Measurements from ENCODE around the gene DPPA2.

DPPA2 gene

DNA sequence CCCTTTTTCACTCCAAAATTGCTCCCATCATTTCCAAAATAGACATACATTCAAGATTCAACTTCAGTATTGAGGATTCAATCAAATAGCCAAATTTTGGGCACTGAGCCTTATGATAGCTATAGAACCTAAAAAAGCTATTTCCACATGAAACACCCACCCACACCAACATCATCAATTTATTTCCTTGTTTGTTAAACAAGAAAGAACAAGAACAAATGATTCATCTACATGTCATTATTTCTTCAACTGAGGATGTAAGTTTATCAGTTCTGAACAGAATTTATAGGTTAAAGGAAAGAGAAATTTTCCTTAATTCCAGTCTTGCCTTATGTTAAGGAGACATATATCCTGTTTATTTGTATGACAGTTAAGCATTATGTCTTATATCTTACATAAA, 32.2 kb downstream of the DPPA2 start:
- Histone ChIP-seq H2BK15ac (ENCODE audit: low read depth, poor library complexity, severe bottlenecking) (no peak overlapping the region), H3K9ac (ENCODE audit: low read length) (no peak overlapping the region), H3K23ac (ENCODE audit: low read length in 2 of 2) (no peak overlapping the region), H2BK120ac (ENCODE audit: low read depth, low read length) (no peak overlapping the region), H3K4me1 (ENCODE audit: control insufficient read depth, insufficient read depth, low read depth, low read length) (no peaks in the 10 kb centered on the region), H2AK5ac (ENCODE audit: low read length, severe bottlenecking) (no peak overlapping the region), H3K4me3 (ENCODE audit: insufficient read depth in 1 of 2, low read depth in 1 of 2, low read length in 2 of 2) (no peak overlapping the region), H3K79me1 (replicated peaks; ENCODE audit: low read length, poor library complexity, severe bottlenecking) (no peaks in the 10 kb centered on the region), H2BK12ac (ENCODE audit: low read length in 2 of 2) (no peak overlapping the region), H2BK5ac (ENCODE audit: low read depth, low read length, poor library complexity, severe bottlenecking) (no peak overlapping the region), H4K8ac (ENCODE audit: low read length) (no peak overlapping the region), H3K4me2 (ENCODE audit: low read length, poor library complexity, severe bottlenecking) (no peak overlapping the region), H3K18ac (ENCODE audit: low read depth in 1 of 2, low read length in 2 of 2) (no peak overlapping the region), H4K91ac (ENCODE audit: low read length) (no peak overlapping the region), H2AFZ (ENCODE audit: low read depth, low read length) (no peak overlapping the region), H3K9me3 (ENCODE audit: control insufficient read depth, low read length) (no peaks in the 10 kb centered on the region), H3K14ac (ENCODE audit: low read length in 2 of 2) (no peak overlapping the region), H3K4ac (ENCODE audit: low read depth in 1 of 2, low read length in 2 of 2) (no peak overlapping the region), H3K36me3 (ENCODE audit: control insufficient read depth in 1 of 2, insufficient read depth in 2 of 2, low read depth in 1 of 2, low read length in 2 of 2) (no peaks in the 10 kb centered on the region), H3K27ac (ENCODE audit: low read length, poor library complexity, severe bottlenecking) (no peak overlapping the region), H3K27me3 (ENCODE audit: control insufficient read depth in 1 of 2, insufficient read depth in 1 of 2, low read length in 2 of 2) (no peaks in the 10 kb centered on the region)
- no peak for DNase-seq

DNA sequence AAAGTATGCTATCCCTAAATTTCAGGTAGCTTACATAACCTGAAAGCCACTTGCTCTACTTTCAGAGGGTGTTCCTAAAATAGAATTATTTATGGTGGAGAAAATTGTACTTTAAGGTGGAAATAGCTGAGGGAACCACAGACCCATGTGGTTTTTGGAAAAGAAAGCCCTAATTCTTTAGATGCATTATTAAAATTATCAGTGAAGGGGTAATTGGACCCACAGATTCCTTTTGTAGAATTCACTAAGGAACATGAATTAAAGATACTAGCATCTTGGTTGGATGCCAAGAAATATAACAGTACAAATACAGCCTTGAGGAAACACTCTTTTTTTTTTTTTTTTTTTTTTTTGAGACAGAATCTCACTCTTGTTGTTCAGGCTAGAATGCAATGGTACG, 37.8 kb downstream of the DPPA2 start:
- no peak overlapping the region for H3K4me2 ChIP-seq (ENCODE audit: low read length, poor library complexity, severe bottlenecking)
- no peak overlapping the region for H2BK12ac ChIP-seq (ENCODE audit: low read length in 2 of 2)
- no peaks in the 10 kb centered on the region for H3K9me3 ChIP-seq (ENCODE audit: control insufficient read depth, low read length)
- no peaks in the 10 kb centered on the region for H3K36me3 ChIP-seq (ENCODE audit: control insufficient read depth in 1 of 2, insufficient read depth in 2 of 2, low read depth in 1 of 2, low read length in 2 of 2)
- no peak overlapping the region for H2BK5ac ChIP-seq (ENCODE audit: low read depth, low read length, poor library complexity, severe bottlenecking)
- no peak overlapping the region for H2AK5ac ChIP-seq (ENCODE audit: low read length, severe bottlenecking)
- 90% methylated on average over 1 of the region's 1 CpG for WGBS
- H3K4me1 ChIP-seq (ENCODE audit: control insufficient read depth, insufficient read depth, low read depth, low read length) = no peaks in the 10 kb centered on the region
- no peaks in the 10 kb centered on the region for H3K27me3 ChIP-seq (ENCODE audit: control insufficient read depth in 1 of 2, insufficient read depth in 1 of 2, low read length in 2 of 2)
- no peak overlapping the region for H3K4ac ChIP-seq (ENCODE audit: low read depth in 1 of 2, low read length in 2 of 2)
- H3K18ac ChIP-seq (ENCODE audit: low read depth in 1 of 2, low read length in 2 of 2) = no peak overlapping the region
- no peak overlapping the region for H2BK15ac ChIP-seq (ENCODE audit: low read depth, poor library complexity, severe bottlenecking)
- H3K9ac ChIP-seq (ENCODE audit: low read length) = no peak overlapping the region
- H3K23ac ChIP-seq (ENCODE audit: low read length in 2 of 2) = no peak overlapping the region
- H4K8ac ChIP-seq (ENCODE audit: low read length) = no peak overlapping the region
- no peak overlapping the region for H3K27ac ChIP-seq (ENCODE audit: low read length, poor library complexity, severe bottlenecking)
- no peaks in the 10 kb centered on the region for H3K79me1 ChIP-seq (replicated peaks; ENCODE audit: low read length, poor library complexity, severe bottlenecking)
- no peak overlapping the region for H3K14ac ChIP-seq (ENCODE audit: low read length in 2 of 2)
- H4K91ac ChIP-seq (ENCODE audit: low read length) = no peak overlapping the region
- no peak overlapping the region for H2AFZ ChIP-seq (ENCODE audit: low read depth, low read length)
- DNase-seq = no peak
- no peak overlapping the region for H3K4me3 ChIP-seq (ENCODE audit: insufficient read depth in 1 of 2, low read depth in 1 of 2, low read length in 2 of 2)
- no peak overlapping the region for H2BK120ac ChIP-seq (ENCODE audit: low read depth, low read length)

DNA sequence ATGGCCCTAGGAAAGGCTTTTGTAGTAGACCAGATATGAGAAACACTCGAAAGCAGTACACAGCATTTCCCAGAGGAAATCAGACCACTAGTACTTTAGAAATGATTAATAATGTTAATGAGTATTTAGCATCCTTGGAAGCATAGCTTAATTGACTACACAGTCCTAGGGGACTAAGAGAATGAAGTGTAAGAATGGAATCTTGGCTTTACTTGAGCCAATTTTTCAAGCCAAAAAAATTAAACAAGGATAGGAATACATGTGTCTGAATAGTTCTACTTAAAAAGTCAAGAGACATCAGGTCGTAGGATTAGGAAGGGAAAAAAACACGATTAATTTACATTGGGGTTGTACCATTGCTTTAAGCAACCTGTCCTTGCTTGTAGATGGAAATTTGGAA, 38.2 kb downstream of the DPPA2 start:
- H3K4me3 ChIP-seq (ENCODE audit: insufficient read depth in 1 of 2, low read depth in 1 of 2, low read length in 2 of 2) = no peak overlapping the region
- no peak overlapping the region for H2BK5ac ChIP-seq (ENCODE audit: low read depth, low read length, poor library complexity, severe bottlenecking)
- H4K8ac ChIP-seq (ENCODE audit: low read length) = no peak overlapping the region
- no peaks in the 10 kb centered on the region for H3K79me1 ChIP-seq (replicated peaks; ENCODE audit: low read length, poor library complexity, severe bottlenecking)
- no peaks in the 10 kb centered on the region for H3K36me3 ChIP-seq (ENCODE audit: control insufficient read depth in 1 of 2, insufficient read depth in 2 of 2, low read depth in 1 of 2, low read length in 2 of 2)
- H3K27me3 ChIP-seq (ENCODE audit: control insufficient read depth in 1 of 2, insufficient read depth in 1 of 2, low read length in 2 of 2) = no peaks in the 10 kb centered on the region
- no peak overlapping the region for H4K91ac ChIP-seq (ENCODE audit: low read length)
- no peaks in the 10 kb centered on the region for H3K9me3 ChIP-seq (ENCODE audit: control insufficient read depth, low read length)
- H3K4me2 ChIP-seq (ENCODE audit: low read length, poor library complexity, severe bottlenecking) = no peak overlapping the region
- H2BK15ac ChIP-seq (ENCODE audit: low read depth, poor library complexity, severe bottlenecking) = no peak overlapping the region
- H3K4me1 ChIP-seq (ENCODE audit: control insufficient read depth, insufficient read depth, low read depth, low read length) = no peaks in the 10 kb centered on the region
- no peak overlapping the region for H3K14ac ChIP-seq (ENCODE audit: low read length in 2 of 2)
- H3K4ac ChIP-seq (ENCODE audit: low read depth in 1 of 2, low read length in 2 of 2) = no peak overlapping the region
- H2AK5ac ChIP-seq (ENCODE audit: low read length, severe bottlenecking) = no peak overlapping the region
- no peak overlapping the region for H2BK120ac ChIP-seq (ENCODE audit: low read depth, low read length)
- no peak overlapping the region for H3K18ac ChIP-seq (ENCODE audit: low read depth in 1 of 2, low read length in 2 of 2)
- no peak overlapping the region for H2AFZ ChIP-seq (ENCODE audit: low read depth, low read length)
- no peak for DNase-seq
- no peak overlapping the region for H3K23ac ChIP-seq (ENCODE audit: low read length in 2 of 2)
- WGBS = 81% methylated on average over 2 of the region's 3 CpGs
- H3K27ac ChIP-seq (ENCODE audit: low read length, poor library complexity, severe bottlenecking) = no peak overlapping the region
- no peak overlapping the region for H3K9ac ChIP-seq (ENCODE audit: low read length)
- H2BK12ac ChIP-seq (ENCODE audit: low read length in 2 of 2) = no peak overlapping the region

DNA sequence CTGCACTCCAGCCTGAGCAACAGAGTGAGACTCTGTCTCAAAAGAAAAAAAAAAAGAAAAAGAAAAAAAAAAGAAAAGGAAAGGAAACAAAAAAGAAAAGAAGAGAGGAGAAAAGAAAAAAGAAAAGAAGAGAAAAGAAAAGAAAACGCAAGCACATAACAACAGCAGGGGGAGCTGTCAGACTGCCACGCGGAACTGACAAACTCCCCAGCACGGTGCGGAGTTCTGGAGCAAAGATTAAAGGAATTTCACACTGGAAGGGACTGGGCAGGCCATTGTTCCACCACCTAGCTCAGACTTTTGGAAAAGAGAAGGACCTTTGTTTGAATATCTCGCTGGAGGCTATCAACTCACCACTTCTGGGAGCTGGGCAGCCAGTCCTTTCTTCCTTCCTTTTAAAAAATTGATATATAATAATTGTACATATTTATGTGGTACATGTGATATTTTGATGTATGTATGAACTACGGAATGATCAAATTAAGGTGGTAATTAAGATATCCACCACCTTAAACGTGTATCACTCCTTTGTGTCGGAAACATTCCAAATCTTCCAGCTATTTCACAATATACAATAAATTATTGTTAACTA, 40.5 kb downstream of the DPPA2 start:
- H4K8ac ChIP-seq (ENCODE audit: low read length) = no peak overlapping the region
- H3K79me1 ChIP-seq (replicated peaks; ENCODE audit: low read length, poor library complexity, severe bottlenecking) = no peaks in the 10 kb centered on the region
- no peak overlapping the region for H3K27ac ChIP-seq (ENCODE audit: low read length, poor library complexity, severe bottlenecking)
- no peaks in the 10 kb centered on the region for H3K4me1 ChIP-seq (ENCODE audit: control insufficient read depth, insufficient read depth, low read depth, low read length)
- no peak overlapping the region for H3K4me3 ChIP-seq (ENCODE audit: insufficient read depth in 1 of 2, low read depth in 1 of 2, low read length in 2 of 2)
- H3K4ac ChIP-seq (ENCODE audit: low read depth in 1 of 2, low read length in 2 of 2) = no peak overlapping the region
- no peak overlapping the region for H2AFZ ChIP-seq (ENCODE audit: low read depth, low read length)
- H2BK5ac ChIP-seq (ENCODE audit: low read depth, low read length, poor library complexity, severe bottlenecking) = no peak overlapping the region
- H2BK120ac ChIP-seq (ENCODE audit: low read depth, low read length) = no peak overlapping the region
- no peak overlapping the region for H3K4me2 ChIP-seq (ENCODE audit: low read length, poor library complexity, severe bottlenecking)
- H2BK12ac ChIP-seq (ENCODE audit: low read length in 2 of 2) = no peak overlapping the region
- no peak overlapping the region for H3K18ac ChIP-seq (ENCODE audit: low read depth in 1 of 2, low read length in 2 of 2)
- H3K36me3 ChIP-seq (ENCODE audit: control insufficient read depth in 1 of 2, insufficient read depth in 2 of 2, low read depth in 1 of 2, low read length in 2 of 2) = no peaks in the 10 kb centered on the region
- no peak overlapping the region for H3K9ac ChIP-seq (ENCODE audit: low read length)
- H3K9me3 ChIP-seq (ENCODE audit: control insufficient read depth, low read length) = no peaks in the 10 kb centered on the region
- no peak overlapping the region for H4K91ac ChIP-seq (ENCODE audit: low read length)
- H3K27me3 ChIP-seq (ENCODE audit: control insufficient read depth in 1 of 2, insufficient read depth in 1 of 2, low read length in 2 of 2) = no peaks in the 10 kb centered on the region
- no peak overlapping the region for H3K14ac ChIP-seq (ENCODE audit: low read length in 2 of 2)
- WGBS = 36% methylated on average over 8 of the region's 9 CpGs
- H2AK5ac ChIP-seq (ENCODE audit: low read length, severe bottlenecking) = no peak overlapping the region
- no peak overlapping the region for H2BK15ac ChIP-seq (ENCODE audit: low read depth, poor library complexity, severe bottlenecking)
- peak; percentile 57 for DNase-seq
- no peak overlapping the region for H3K23ac ChIP-seq (ENCODE audit: low read length in 2 of 2)

All from mesenchymal stem cell (in vitro differentiated cells and primary cell).